ENCODE measurements around the gene SREBF2.

DNA sequence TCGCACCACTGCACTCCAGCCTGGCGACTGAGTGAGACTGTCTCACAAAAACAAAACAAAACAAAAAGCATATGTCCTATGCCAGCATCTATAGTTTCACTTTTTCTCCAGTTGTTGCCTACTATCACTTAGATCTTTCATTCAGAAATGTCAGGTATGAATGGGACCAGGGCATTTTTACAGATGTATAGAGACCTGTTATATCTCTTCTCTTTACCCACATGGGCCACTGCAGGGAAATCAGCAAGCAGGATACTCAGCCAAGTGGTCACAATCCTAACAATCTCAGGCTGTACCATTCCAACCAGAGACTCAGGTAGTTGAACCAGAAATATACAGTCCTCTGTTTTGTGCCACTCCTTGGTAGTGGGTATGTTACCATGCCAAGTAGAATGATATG lies 16.0 kb upstream of the SREBF2 start:
- TF ChIP-seq, protein P1, sequence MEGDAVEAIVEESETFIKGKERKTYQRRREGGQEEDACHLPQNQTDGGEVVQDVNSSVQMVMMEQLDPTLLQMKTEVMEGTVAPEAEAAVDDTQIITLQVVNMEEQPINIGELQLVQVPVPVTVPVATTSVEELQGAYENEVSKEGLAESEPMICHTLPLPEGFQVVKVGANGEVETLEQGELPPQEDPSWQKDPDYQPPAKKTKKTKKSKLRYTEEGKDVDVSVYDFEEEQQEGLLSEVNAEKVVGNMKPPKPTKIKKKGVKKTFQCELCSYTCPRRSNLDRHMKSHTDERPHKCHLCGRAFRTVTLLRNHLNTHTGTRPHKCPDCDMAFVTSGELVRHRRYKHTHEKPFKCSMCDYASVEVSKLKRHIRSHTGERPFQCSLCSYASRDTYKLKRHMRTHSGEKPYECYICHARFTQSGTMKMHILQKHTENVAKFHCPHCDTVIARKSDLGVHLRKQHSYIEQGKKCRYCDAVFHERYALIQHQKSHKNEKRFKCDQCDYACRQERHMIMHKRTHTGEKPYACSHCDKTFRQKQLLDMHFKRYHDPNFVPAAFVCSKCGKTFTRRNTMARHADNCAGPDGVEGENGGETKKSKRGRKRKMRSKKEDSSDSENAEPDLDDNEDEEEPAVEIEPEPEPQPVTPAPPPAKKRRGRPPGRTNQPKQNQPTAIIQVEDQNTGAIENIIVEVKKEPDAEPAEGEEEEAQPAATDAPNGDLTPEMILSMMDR (IDR thresholded peaks at IDR 0.05) = no peak
- TF ChIP-seq POLR2AphosphoS5 (IDR thresholded peaks at IDR 0.05) = no peak
- TF ChIP-seq POLR2A (IDR thresholded peaks at IDR 0.05) = no peak
